ENCODE measurements around the gene VMP1. TPM values are rescaled to one million over a fixed set of nuclear protein-coding genes. Genes with fewer than 3 reads are reported as not detected.

Gene VMP1
- total and polyA plus RNA-seq, 2 of the 13 experiments (the other 11 are each of a cell fraction or from before 2014, with no cell fraction given): 186 to 271 TPM

DNA sequence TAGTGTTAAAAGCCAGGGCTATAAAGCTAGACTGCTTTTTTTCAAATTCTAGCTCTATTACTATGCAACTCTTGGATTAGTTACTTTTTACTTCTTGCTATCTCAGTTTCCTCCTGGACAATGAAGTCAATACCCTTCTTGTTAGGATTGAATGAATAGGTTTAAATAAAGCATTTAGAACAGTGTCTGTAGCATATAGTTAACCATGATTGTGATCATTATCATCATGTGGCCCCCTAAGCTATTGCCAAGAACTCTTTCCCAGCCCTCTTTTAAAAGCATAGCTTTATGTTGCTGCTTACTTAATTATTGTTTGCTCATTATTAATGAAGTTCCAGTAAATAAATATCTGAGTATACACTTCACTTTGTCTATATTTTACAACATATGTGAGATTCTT lies 4.5 kb downstream of the VMP1 start (continued):
- TF ChIP-seq, protein P1, sequence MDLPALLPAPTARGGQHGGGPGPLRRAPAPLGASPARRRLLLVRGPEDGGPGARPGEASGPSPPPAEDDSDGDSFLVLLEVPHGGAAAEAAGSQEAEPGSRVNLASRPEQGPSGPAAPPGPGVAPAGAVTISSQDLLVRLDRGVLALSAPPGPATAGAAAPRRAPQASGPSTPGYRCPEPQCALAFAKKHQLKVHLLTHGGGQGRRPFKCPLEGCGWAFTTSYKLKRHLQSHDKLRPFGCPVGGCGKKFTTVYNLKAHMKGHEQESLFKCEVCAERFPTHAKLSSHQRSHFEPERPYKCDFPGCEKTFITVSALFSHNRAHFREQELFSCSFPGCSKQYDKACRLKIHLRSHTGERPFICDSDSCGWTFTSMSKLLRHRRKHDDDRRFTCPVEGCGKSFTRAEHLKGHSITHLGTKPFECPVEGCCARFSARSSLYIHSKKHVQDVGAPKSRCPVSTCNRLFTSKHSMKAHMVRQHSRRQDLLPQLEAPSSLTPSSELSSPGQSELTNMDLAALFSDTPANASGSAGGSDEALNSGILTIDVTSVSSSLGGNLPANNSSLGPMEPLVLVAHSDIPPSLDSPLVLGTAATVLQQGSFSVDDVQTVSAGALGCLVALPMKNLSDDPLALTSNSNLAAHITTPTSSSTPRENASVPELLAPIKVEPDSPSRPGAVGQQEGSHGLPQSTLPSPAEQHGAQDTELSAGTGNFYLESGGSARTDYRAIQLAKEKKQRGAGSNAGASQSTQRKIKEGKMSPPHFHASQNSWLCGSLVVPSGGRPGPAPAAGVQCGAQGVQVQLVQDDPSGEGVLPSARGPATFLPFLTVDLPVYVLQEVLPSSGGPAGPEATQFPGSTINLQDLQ (CRISPR knock-in tag; IDR thresholded peaks at IDR 0.05): no peak
- TF ChIP-seq YEATS4 (CRISPR knock-in tag; IDR thresholded peaks at IDR 0.05; ENCODE audit: borderline replicate concordance) (no peak), KLF12 (CRISPR knock-in tag; IDR thresholded peaks at IDR 0.05; ENCODE audit: borderline replicate concordance) (no peak), NONO (IDR thresholded peaks at IDR 0.05) (no peak), NONO (CRISPR knock-in tag; conservative IDR thresholded peaks at IDR 0.05) (no peak), RFX5 (IDR thresholded peaks at IDR 0.05; ENCODE audit: low read depth, low read length) (no peak), SP4 (CRISPR knock-in tag; IDR thresholded peaks at IDR 0.05) (no peak), ZNF225 (CRISPR knock-in tag; IDR thresholded peaks at IDR 0.05) (no peak), EZH2 (conservative IDR thresholded peaks at IDR 0.05; ENCODE audit: low read depth, low read length) (no peak), RFXANK (CRISPR knock-in tag; IDR thresholded peaks at IDR 0.05) (no peak), KDM3A (CRISPR knock-in tag; IDR thresholded peaks at IDR 0.05; ENCODE audit: low read depth) (no peak), ZNF563 (CRISPR knock-in tag; IDR thresholded peaks at IDR 0.05) (no peak)

DNA sequence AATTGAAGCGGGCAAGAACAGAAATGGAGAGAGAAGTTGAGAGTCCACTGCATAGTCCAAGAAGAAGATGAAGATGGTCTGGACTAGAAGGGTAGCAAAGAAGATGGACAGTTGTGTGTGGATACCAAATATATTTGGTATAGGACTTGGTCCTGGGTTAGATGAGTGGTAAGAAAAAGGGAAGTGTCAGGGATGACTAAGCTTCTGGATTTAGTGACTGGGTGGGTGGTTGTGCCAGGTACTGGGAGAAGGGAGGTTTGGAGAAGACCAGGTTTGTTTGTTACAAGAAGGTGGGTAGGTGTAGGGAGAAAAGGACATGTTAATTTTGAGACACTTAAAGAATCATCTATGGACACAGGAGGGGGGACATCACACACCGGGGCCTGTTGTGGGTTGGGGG lies 5.4 kb downstream of the VMP1 start:
- POLR2A ChIA-PET: no interaction called here
- Histone ChIP-seq H3K27ac (ENCODE audit: extremely low read length, insufficient read depth, low read length) (no peak overlapping the region), H3K9me3 (ENCODE audit: low read length) (no peaks in the 10 kb centered on the region), H3K4me1 (ENCODE audit: insufficient read depth, low read length) (peaks cover 72% of the 10 kb centered on the region), H3K36me3 (replicated peaks in 1 of 2; ENCODE audit: control insufficient read depth in 1 of 2, insufficient read depth in 2 of 2, low read length in 2 of 2) (peaks cover 0 to 5% of the 10 kb centered on the region in 2 experiments; a peak in 1 of 5 replicates), H3K4me3 (replicated peaks in 1 of 3; ENCODE audit: insufficient read depth in 1 of 3, low read depth in 2 of 3, low read length in 3 of 3) (no peak overlapping the region), H4K20me1 (ENCODE audit: insufficient read depth, low read length) (no peaks in the 10 kb centered on the region; the same call in 1 of the 2 replicates), H2AFZ (ENCODE audit: low read length) (no peak overlapping the region), H3K79me2 (ENCODE audit: insufficient read depth, low read length) (peaks cover 96% of the 10 kb centered on the region), H3K9ac (ENCODE audit: insufficient read depth, low read depth, low read length) (no peak overlapping the region), H3K27me3 (ENCODE audit: control insufficient read depth in 1 of 2, insufficient read depth in 2 of 2, low read length in 2 of 2) (peaks cover 0 to 3% of the 10 kb centered on the region in 2 experiments; a peak in 1 of 5 replicates), H3K4me2 (ENCODE audit: low read depth, low read length) (no peak overlapping the region)
- ATAC-seq (no peak), DNase-seq (ENCODE audit: low spot score) (no peak), FAIRE-seq (no peak)
- TF ChIP-seq JUNB (CRISPR knock-in tag; IDR thresholded peaks at IDR 0.05; ENCODE audit: borderline replicate concordance) (no peak), ZNF768 (CRISPR knock-in tag; IDR thresholded peaks at IDR 0.05) (no peak), KAT8 (CRISPR knock-in tag; IDR thresholded peaks at IDR 0.05) (no peak), BRCA1 (CRISPR knock-in tag; IDR thresholded peaks at IDR 0.05) (no peak), ZNF720 (CRISPR knock-in tag; IDR thresholded peaks at IDR 0.05) (no peak), KDM6A (CRISPR knock-in tag; IDR thresholded peaks at IDR 0.05; ENCODE audit: low read depth) (no peak), ZNF24 (IDR thresholded peaks at IDR 0.05) (no peak)
- TF ChIP-seq, protein P2, sequence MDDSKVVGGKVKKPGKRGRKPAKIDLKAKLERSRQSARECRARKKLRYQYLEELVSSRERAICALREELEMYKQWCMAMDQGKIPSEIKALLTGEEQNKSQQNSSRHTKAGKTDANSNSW (CRISPR knock-in tag; IDR thresholded peaks at IDR 0.05; ENCODE audit: borderline replicate concordance): no peak
- TF ChIP-seq, protein P3, sequence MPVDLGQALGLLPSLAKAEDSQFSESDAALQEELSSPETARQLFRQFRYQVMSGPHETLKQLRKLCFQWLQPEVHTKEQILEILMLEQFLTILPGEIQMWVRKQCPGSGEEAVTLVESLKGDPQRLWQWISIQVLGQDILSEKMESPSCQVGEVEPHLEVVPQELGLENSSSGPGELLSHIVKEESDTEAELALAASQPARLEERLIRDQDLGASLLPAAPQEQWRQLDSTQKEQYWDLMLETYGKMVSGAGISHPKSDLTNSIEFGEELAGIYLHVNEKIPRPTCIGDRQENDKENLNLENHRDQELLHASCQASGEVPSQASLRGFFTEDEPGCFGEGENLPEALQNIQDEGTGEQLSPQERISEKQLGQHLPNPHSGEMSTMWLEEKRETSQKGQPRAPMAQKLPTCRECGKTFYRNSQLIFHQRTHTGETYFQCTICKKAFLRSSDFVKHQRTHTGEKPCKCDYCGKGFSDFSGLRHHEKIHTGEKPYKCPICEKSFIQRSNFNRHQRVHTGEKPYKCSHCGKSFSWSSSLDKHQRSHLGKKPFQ (CRISPR knock-in tag; IDR thresholded peaks at IDR 0.05; ENCODE audit: insufficient replicate concordance): no peak
- TF ChIP-seq, protein P4, sequence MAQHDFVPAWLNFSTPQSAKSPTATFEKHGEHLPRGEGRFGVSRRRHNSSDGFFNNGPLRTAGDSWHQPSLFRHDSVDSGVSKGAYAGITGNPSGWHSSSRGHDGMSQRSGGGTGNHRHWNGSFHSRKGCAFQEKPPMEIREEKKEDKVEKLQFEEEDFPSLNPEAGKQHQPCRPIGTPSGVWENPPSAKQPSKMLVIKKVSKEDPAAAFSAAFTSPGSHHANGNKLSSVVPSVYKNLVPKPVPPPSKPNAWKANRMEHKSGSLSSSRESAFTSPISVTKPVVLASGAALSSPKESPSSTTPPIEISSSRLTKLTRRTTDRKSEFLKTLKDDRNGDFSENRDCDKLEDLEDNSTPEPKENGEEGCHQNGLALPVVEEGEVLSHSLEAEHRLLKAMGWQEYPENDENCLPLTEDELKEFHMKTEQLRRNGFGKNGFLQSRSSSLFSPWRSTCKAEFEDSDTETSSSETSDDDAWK (CRISPR knock-in tag; IDR thresholded peaks at IDR 0.05): no peak
- CTCF ChIA-PET (ENCODE audit: low intra/inter-chr PET ratio, low total read pairs): no interaction called here
- WGBS (ENCODE audit: low lambda C conversion rate): 98% methylated on average over 2 of the region's 2 CpGs
- in situ Hi-C loops (cut with HindIII; ENCODE audit: extremely low pct_ligation_motif_present, low pct_unique_long_range_greater_than_20kb): no loop called here
- intact Hi-C loops (cut with micrococcal nuclease; ENCODE audit: unreplicated experiment): no loop called here
- no TSS peak for BruUV-seq (replicated peaks)
